NT2/D1 (cell line): ENCODE data around the gene C1orf185.

Experiments
- YY1 ChIP-seq: IDR thresholded peaks from 2 replicates; pipeline ENCODE4 v1.6.1; 2011; ENCODE audit not compliant: insufficient read length, insufficient read depth
- ZNF274 ChIP-seq: IDR thresholded peaks from 2 replicates; pipeline ENCODE4 v1.6.1; 2011; ENCODE audit warnings: mild to moderate bottlenecking, low read depth, low read length

GRCh38 chr1:51072043-51072439 lies 30.0 kb upstream of the C1orf185 start:
- TF ChIP-seq ZNF274 (no peak), YY1 (no peak)
